GM12864 (cell line): ENCODE results near the gene KSR2.

Source experiments
- DNase-seq: peaks from one replicate; pipeline ENCODE4 v3.0.0-alpha.2; 2011; ENCODE audit warnings: low read depth
- H3K4me3 ChIP-seq: 2 replicates; pipeline ENCODE4 v1.5.1; 2011; ENCODE audit warnings: mild to moderate bottlenecking, low read depth, low read length, control low read depth
- CTCF ChIP-seq: IDR thresholded peaks from 2 replicates; pipeline ENCODE4 v1.5.1; 2011; ENCODE audit warnings: low read depth, mild to moderate bottlenecking, moderate library complexity, low read length, control low read depth, inconsistent platforms; ENCODE audit errors: missing control alignments

KSR2 gene

DNA sequence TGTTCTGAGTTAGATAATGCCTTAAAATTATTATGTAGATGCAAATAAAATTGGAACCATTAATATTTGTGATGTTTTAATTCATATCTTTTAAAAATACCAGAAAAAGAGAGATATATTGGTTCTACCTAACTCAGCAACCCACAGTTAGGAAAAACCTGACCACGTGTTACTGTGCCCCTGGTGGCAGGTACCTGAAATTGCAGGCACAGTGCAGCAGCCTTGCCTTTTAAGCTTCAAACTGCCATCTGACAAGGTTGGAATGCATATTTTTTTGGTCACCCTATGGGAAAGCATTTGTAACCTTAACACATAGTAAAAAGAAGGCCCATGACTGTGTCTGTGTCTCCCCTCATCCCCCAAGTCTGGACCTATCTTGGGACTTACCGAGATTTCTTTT, 498.0 kb downstream of the KSR2 start:
- peak; percentile 67 for TF ChIP-seq CTCF
- no peak for DNase-seq
- no peak overlapping the region for H3K4me3 ChIP-seq

GRCh38 chr12:117469883-117470483, 498.8 kb downstream of the KSR2 start:
- TF ChIP-seq CTCF = no peak
- no peak overlapping the region for H3K4me3 ChIP-seq

DNA sequence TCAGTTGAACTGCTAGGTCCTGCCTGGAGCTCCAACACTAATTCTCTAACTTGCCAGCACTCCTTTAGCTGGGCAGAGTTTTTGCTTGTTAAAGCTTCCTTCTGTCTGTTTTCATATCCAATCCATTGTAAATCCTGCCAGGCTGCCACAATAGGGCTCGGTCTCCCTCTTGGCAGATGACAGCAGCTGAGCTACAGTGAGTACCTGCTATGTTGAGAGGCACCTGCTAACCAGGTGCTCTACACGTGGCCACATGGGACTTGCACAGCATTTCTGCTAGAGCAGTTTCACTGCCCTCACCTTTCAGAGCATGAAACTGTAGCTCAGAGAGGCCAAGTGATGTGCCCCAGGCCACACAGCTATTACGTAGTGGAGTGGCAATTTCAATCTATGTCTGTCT, 500.8 kb downstream of the KSR2 start:
- H3K4me3 ChIP-seq = no peak overlapping the region
- DNase-seq = no peak
- TF ChIP-seq CTCF = no peak

More at GRCh38 chr12:117469883-117470483, 498.8 kb downstream of the KSR2 start:
- DNase-seq = no peak

- TF ChIP-seq CTCF = no peak
- no peak for DNase-seq
- H3K4me3 ChIP-seq = no peak overlapping the region
Observed at GRCh38 chr12:117467588-117467987, 501.2 kb downstream of the KSR2 start.

DNA sequence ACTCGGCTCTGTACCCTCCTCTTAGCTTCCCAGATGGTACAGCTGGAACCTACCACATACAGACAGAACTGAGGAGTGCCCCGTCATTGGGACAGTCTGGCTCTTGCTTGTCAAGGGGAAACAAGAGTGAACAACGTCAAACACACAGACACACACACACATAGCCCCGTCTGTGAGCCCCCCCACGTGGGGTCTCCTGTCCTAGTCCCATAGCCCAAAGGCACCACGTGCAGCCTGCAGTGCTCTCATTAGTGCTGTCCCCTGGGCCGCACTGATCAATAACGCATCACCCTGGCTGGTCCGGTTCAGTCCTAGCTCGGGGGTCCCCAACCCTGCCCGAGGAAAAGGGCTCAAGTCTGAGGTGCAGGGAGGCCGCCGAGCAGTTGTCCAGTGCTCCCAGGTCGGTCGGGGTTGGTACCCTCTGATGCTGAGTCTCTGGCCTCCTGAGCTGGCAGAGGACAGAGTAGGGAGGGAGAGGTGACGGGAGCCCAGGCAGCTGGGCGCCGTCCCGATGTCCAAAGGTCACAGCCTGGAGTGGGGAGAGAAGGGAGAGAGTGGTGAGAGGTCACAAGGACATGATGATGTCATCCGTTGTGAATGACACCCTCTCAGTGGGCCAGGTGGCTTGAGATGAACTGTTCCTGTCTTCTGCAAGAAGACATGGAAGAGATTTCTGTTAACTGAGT, 502.0 kb downstream of the KSR2 start:
- DNase-seq = no peak
- TF ChIP-seq CTCF = no peak
- no peak overlapping the region for H3K4me3 ChIP-seq

DNA sequence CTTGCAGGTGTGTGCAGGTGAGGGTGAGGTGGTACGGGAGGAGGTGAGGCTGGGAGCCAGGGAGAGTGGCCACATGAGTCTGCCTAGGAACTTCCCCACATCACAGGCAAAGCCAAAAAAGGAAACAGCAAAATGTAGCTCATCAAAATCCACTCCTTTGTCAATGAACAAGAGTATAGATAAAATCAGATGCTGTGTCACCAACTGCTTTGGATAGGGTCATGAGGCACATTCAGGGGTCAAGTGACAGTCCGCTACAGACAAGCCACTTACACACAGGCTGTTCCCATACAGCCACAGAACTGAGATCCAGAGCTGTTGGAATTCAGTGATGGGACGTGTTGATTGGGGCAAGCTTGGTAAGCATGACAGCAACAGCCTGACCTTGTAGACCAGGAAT, 507.1 kb downstream of the KSR2 start:
- DNase-seq = no peak
- H3K4me3 ChIP-seq = no peak overlapping the region
- TF ChIP-seq CTCF = no peak

- no peak for TF ChIP-seq CTCF
- DNase-seq = no peak
- H3K4me3 ChIP-seq = no peak overlapping the region
Observed at GRCh38 chr12:117459229-117459628, 509.6 kb downstream of the KSR2 start.
